Aorta (tissue), 5 donors: ENCODE data around the gene CSF2. TPM values are rescaled to one million over a fixed set of nuclear protein-coding genes. Genes with fewer than 3 reads are reported as not detected.

ENCODE experiments used
- ATAC-seq: fragments of 200-7000 bp; cut with Tn5 transposase; one replicate; pipeline ENCODE4 v1.9.1; 2022; ENCODE audit warnings: moderate library complexity; ENCODE audit not compliant: low FRiP score
- DNase-seq, 2 donors: peaks; one replicate each; pipeline ENCODE4 v3.0.0-alpha.2; 2020
- H3K27ac ChIP-seq, 2 donors: one replicate each; pipeline ENCODE4 v1.5.1; 2013; ENCODE audit warnings: low read length in 2 of 2, mild to moderate bottlenecking in 2 of 2, moderate library complexity in 2 of 2, control low read depth in 1 of 2, inconsistent platforms in 1 of 2, low read depth in 1 of 2
- H3K27me3 ChIP-seq, 2 donors: one replicate each; pipeline ENCODE4 v1.6.1; 2013; ENCODE audit warnings: control low read depth in 1 of 2, low read length in 1 of 2, mild to moderate bottlenecking in 1 of 2, moderate library complexity in 1 of 2; ENCODE audit not compliant: insufficient read depth in 2 of 2, control insufficient read depth in 1 of 2
- H3K36me3 ChIP-seq, 2 donors: one replicate each; pipeline ENCODE4 v1.6.1; 2013; ENCODE audit warnings: control low read depth in 1 of 2, low read length in 1 of 2, mild to moderate bottlenecking in 1 of 2; ENCODE audit not compliant: insufficient read depth in 2 of 2, control insufficient read depth in 1 of 2
- H3K4me1 ChIP-seq, 2 donors: one replicate each; pipeline ENCODE4 v1.6.1; 2013; ENCODE audit warnings: low read length in 2 of 2, control low read depth in 1 of 2, mild to moderate bottlenecking in 1 of 2, moderate library complexity in 1 of 2; ENCODE audit not compliant: insufficient read depth in 2 of 2, control insufficient read depth in 1 of 2
- H3K4me3 ChIP-seq, 2 donors: one replicate each; pipeline ENCODE4 v1.5.1; 2013; ENCODE audit warnings: low read length in 2 of 2, control low read depth in 1 of 2, mild to moderate bottlenecking in 1 of 2
- H3K9me3 ChIP-seq: one replicate; pipeline ENCODE4 v1.6.1; 2013; ENCODE audit warnings: mild to moderate bottlenecking, low read length; ENCODE audit not compliant: control insufficient read depth
- WGBS, 2 donors: extraction: QIAGEN DNeasy Blood & Tissue Kit; methylation state at CpG; one replicate each; pipeline ENCODE4 v1.1.7; 2013; 5-methylcytosine and 5-hydroxymethylcytosine counted together
- intact Hi-C, 2 donors: fragments of 100-400 bp; cut with DNase I; formaldehyde crosslinking; loops; one replicate each; pipeline versions ENCODE4 v1.14.2 to v1.15.0; 2022
- polyA plus RNA-seq, 2 donors: library from polyadenylated mRNA; stranded (reverse); fragments of 200-250 nt; gene quantifications; one replicate each; pipeline ENCODE4 v1.2.3, GENCODE V29; 2013
- total RNA-seq, 2 donors: library from RNA; stranded (reverse); fragmentation: NEBNext Ultra II Directional; extraction: Animal tissue kit (Norgen Biotek cat#: 25700); gene quantifications; one replicate each; pipeline ENCODE4 v1.2.1, GENCODE V29; 2021
- donor health status: healthy with polysubstance abuse.
- donor health status: Bipolar disorder and iron deficiency.
- donor health status: DM: no; HTN: no; CAD: no.
- donor health status: DM: no; HTN: no; CAD: no.
- donor health status: DM: yes; HTN: yes; CAD: no.

The CSF2 gene
- total and polyA plus RNA-seq, 4 donors, result 0.51 TPM; not detected in 3

DNA sequence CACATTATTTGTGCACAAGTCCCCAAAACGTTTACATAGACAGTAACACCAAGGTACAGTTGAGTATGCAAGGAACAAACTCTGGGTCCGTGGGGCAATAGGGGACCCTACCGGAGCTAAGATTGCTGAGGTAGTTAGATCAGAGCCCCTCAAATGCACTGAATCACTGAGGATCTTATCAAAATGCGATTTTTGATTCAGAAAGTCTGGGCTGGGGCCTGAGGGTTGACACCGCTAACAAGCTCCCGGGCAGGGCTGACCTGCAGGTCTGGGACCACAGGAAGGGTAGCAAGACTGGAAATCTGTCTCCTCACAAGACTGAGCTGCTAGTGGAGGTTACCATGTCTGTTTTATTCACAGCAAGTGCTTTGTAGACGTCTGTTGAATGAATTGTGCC lies 14.9 kb upstream of the CSF2 start:
- DNase-seq (peak in 1 of 2 donors; percentile 14), ATAC-seq (no peak)
- H3K27ac ChIP-seq, result no peak overlapping the region
- no peaks in the 10 kb centered on the region for H3K9me3 ChIP-seq
- H3K36me3 ChIP-seq, result no peaks in the 10 kb centered on the region
- no peaks in the 10 kb centered on the region for H3K27me3 ChIP-seq
- 89 to 90% methylated on average over 7 of the region's 7 CpGs for WGBS, 2 donors
- no peaks in the 10 kb centered on the region for H3K4me1 ChIP-seq
- intact Hi-C loops, result no loop called here
- no peak overlapping the region for H3K4me3 ChIP-seq

DNA sequence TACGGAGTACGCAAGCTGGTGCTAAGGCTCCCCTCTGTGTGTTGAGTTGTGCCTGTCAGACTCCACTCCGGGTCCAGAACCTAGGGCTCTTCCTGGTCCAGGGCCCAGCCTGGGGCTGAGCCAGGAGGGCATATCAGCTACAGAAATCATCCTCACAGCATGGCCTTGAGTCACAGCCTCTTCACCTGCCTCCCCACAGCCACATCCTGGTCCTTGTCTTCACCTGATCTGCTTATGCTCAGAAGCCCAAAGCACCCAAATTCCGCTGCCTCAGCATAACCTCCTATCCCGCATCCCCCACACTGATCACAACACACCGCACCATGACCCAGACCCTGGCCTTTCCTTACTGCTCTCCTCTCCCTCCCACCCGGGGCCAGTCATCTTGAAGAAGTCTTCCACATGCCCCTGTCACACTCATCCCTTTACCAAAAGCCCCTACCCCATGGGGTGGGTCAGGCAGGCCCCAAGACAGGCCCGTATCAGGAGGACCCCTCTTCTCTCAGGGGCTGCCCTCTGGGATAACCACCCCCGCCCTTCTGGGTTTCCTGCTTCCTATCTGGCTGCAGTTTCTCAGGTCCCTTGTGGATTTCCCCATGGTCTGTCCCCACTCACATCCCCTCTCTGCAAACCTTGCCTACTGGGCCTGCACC lies 14.4 kb upstream of the CSF2 start:
- DNase-seq (peak in 1 of 2 donors; percentile 44), ATAC-seq (no peak)
- no peaks in the 10 kb centered on the region for H3K9me3 ChIP-seq
- intact Hi-C loops, result no loop called here
- WGBS, 2 donors, result 85 to 91% methylated on average over 9 of the region's 9 CpGs
- H3K4me3 ChIP-seq, result no peak overlapping the region
- no peaks in the 10 kb centered on the region for H3K27me3 ChIP-seq
- no peak overlapping the region for H3K27ac ChIP-seq
- H3K36me3 ChIP-seq, result no peaks in the 10 kb centered on the region
- H3K4me1 ChIP-seq, result no peaks in the 10 kb centered on the region

GRCh38 chr5:132059696-132060500 lies 13.7 kb upstream of the CSF2 start:
- WGBS, 2 donors, result 95 to 96% methylated on average over 13 of the region's 13 CpGs
- intact Hi-C loops, result loop anchor here in 1 of 2 donors (10.0 kb wide), 2 partner anchors 75 to 125 kb away; no protein-coding TSS in a partner anchor
- no peak overlapping the region for H3K4me3 ChIP-seq
- no peak for ATAC-seq
- H3K9me3 ChIP-seq, result no peaks in the 10 kb centered on the region
- no peaks in the 10 kb centered on the region for H3K4me1 ChIP-seq
- H3K27me3 ChIP-seq, result no peaks in the 10 kb centered on the region
- no peaks in the 10 kb centered on the region for H3K36me3 ChIP-seq
- no peak overlapping the region for H3K27ac ChIP-seq
- DNase-seq, result peak; percentile 38 to 64

DNA sequence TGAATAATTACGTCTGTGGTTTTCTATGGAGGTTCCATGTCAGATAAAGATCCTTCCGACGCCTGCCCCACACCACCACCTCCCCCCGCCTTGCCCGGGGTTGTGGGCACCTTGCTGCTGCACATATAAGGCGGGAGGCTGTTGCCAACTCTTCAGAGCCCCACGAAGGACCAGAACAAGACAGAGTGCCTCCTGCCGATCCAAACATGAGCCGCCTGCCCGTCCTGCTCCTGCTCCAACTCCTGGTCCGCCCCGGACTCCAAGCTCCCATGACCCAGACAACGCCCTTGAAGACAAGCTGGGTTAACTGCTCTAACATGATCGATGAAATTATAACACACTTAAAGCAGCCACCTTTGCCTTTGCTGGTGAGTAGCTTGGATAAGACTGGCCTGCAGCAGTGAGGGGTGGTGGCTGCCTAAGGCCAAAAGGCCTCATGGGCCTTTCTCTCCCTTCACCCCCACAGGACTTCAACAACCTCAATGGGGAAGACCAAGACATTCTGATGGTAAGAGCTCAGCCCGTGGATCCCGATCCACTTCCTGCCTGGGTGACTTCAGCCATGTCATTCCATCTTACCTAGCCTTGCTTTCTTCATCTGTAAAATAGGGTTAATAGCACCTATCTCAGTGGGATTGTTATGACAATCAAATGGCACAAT lies 13.0 kb upstream of the CSF2 start, which contains the start of gene IL3:
TSS of gene IL3 (plus strand) at position 155 of the 661 bp plus-strand sequence. CDS start at position 207, 52 bp downstream.
- Histone ChIP-seq H3K36me3 (no peaks in the 10 kb centered on the region), H3K27ac (no peak within 1 kb of the TSS), H3K4me3 (no peak within 1 kb of the TSS), H3K4me1 (no peaks in the 10 kb centered on the region), H3K27me3 (no peaks in the 10 kb centered on the region), H3K9me3 (no peaks in the 10 kb centered on the region)
- intact Hi-C loops, result loop anchor here in 1 of 2 donors (10.0 kb wide), 2 partner anchors 74 to 124 kb away; no protein-coding TSS in a partner anchor
- peak; percentile 14 to 65 for DNase-seq
- ATAC-seq, result no peak
- 91 to 93% methylated on average over 16 of the region's 16 CpGs for WGBS, 2 donors

DNA sequence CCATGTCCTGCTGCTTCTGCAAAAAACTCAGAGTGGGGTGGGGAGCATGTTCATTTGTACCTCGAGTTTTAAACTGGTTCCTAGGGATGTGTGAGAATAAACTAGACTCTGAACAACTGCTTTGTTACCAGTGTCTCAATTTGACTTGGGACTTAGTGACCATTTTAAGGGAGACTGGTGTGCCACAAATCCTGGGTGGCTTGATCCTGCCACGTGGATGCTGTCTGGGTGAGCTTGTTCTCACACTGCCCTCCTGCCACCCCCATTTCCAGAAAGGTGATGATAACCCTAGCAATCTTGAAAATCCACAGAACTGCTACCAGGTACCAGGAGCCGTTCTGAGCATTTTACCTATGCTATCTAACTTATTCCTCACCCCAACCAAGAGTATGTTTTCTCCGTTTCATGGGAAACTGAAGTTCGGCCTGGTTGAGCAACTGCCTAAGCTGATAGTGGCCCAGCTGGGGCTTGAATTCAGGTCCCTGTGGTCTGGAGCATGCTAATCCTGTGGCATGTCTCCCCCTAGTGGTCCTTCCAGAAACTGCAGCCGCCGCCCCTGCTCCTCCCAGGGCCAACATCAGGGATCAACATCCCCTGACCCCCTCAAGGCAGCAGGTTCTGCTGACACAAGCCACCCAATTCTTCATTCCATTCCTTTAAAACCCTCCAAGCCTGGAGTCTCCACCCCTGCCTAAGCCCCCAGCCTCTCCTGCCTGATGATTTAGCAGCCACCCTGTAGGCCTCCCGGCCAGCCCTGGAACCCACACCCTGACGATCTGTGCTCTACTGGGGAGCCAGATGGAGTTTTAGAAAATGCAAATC lies 10.3 kb upstream of the CSF2 start:
- intact Hi-C loops, result loop anchor here (2.0 to 10.0 kb wide), 3 partner anchors 72 to 474 kb away; no protein-coding TSS in a partner anchor
- no peaks in the 10 kb centered on the region for H3K36me3 ChIP-seq
- peak; percentile 81 to 93 for DNase-seq
- WGBS, 2 donors, result 59% methylated on average over 9 of the region's 9 CpGs
- H3K27me3 ChIP-seq, result no peaks in the 10 kb centered on the region
- H3K4me3 ChIP-seq, result no peak overlapping the region
- no peak overlapping the region for H3K27ac ChIP-seq
- H3K4me1 ChIP-seq, result no peaks in the 10 kb centered on the region
- ATAC-seq, result peak; percentile 79
- H3K9me3 ChIP-seq, result no peaks in the 10 kb centered on the region

GRCh38 chr5:132064140-132064539 lies 9.4 kb upstream of the CSF2 start:
- Histone ChIP-seq H3K9me3 (no peaks in the 10 kb centered on the region), H3K4me1 (no peaks in the 10 kb centered on the region), H3K36me3 (no peaks in the 10 kb centered on the region), H3K27ac (no peak overlapping the region), H3K4me3 (no peak overlapping the region), H3K27me3 (no peaks in the 10 kb centered on the region)
- ATAC-seq, result no peak
- 77 to 83% methylated on average over 4 to 5 of the region's 5 CpGs for WGBS, 2 donors
- DNase-seq, result peak; percentile 17 to 43
- intact Hi-C loops, result loop anchor here in 1 of 2 donors (10.0 kb wide), 2 partner anchors 71 to 121 kb away; no protein-coding TSS in a partner anchor

GRCh38 chr5:132064738-132065331 lies 8.8 kb upstream of the CSF2 start:
- Histone ChIP-seq H3K27me3 (no peaks in the 10 kb centered on the region), H3K9me3 (no peaks in the 10 kb centered on the region), H3K4me3 (no peak overlapping the region), H3K27ac (no peak overlapping the region), H3K4me1 (no peaks in the 10 kb centered on the region), H3K36me3 (no peaks in the 10 kb centered on the region)
- ATAC-seq (peak; percentile 81), DNase-seq (peak; percentile 80 to 87)
- intact Hi-C loops, result loop anchor here (5.0 to 10.0 kb wide), 3 partner anchors 70 to 122 kb away; no protein-coding TSS in a partner anchor
- 84 to 86% methylated on average over 11 of the region's 11 CpGs for WGBS, 2 donors
